Astrocyte of the spinal cord (primary cell): ENCODE results near the gene DENND2D.

ENCODE experiments used
- DNase-seq: peaks from one replicate; pipeline ENCODE4 v3.0.0; 2011; ENCODE audit warnings: low read depth, low spot score
- H3K4me3 ChIP-seq: 2 replicates; pipeline ENCODE4 v1.5.1; 2011; ENCODE audit warnings: low read depth, mild to moderate bottlenecking, low read length, moderate library complexity
- CTCF ChIP-seq: IDR thresholded peaks from 2 replicates; pipeline ENCODE4 v1.5.1; 2012; ENCODE audit warnings: low read depth, mild to moderate bottlenecking, low read length, inconsistent platforms
- in situ Hi-C: cut with HindIII; loops from 2 replicates; pipeline ENCODE4 v1.10.0; 2017; ENCODE audit warnings: low sequenced_read_pairs

Gene DENND2D

GRCh38 chr1:111202707-111203623 is 2.5 kb upstream of the DENND2D start:
- no peak overlapping the region for H3K4me3 ChIP-seq

GRCh38 chr1:111202366-111202706 is 1.9 kb upstream of the DENND2D start:
- no peak overlapping the region for H3K4me3 ChIP-seq
- DNase-seq = no peak
- in situ Hi-C loops = no loop called here
- no peak for TF ChIP-seq CTCF

More at GRCh38 chr1:111202707-111203623, 2.5 kb upstream of the DENND2D start:
- no peak for DNase-seq
- no peak for TF ChIP-seq CTCF
- in situ Hi-C loops = no loop called here

GRCh38 chr1:111201275-111202090 is 1.0 kb upstream of the DENND2D start:
- no peak for DNase-seq
- in situ Hi-C loops = no loop called here
- no peak overlapping the region for H3K4me3 ChIP-seq
- no peak for TF ChIP-seq CTCF

DNA sequence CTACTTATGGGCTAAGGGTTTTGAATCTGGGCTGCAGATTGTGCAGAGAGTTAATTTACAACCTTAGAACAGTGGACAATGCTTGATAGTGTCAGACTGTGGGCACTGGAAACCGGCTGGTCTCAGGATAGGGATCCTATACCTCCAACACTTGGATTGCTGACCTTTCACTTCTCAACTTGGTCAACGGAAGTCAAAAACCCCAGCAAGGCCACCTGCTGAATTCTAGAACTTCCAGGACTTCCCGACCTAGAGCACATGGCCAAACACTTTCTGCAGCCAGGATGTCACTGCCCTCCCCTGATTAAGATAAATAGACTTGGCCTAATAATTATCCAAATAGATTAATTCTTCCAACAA is 336 bp upstream of the DENND2D start:
- DNase-seq = no peak
- H3K4me3 ChIP-seq = no peak overlapping the region
- in situ Hi-C loops = no loop called here

GRCh38 chr1:111199329-111199728 is 1.1 kb downstream of the DENND2D start:
- in situ Hi-C loops = no loop called here
- no peak for DNase-seq
- no peak for TF ChIP-seq CTCF
- H3K4me3 ChIP-seq = no peak overlapping the region

More for the DNA sequence above, 336 bp upstream of the DENND2D start:
- TF ChIP-seq CTCF = no peak

DNA sequence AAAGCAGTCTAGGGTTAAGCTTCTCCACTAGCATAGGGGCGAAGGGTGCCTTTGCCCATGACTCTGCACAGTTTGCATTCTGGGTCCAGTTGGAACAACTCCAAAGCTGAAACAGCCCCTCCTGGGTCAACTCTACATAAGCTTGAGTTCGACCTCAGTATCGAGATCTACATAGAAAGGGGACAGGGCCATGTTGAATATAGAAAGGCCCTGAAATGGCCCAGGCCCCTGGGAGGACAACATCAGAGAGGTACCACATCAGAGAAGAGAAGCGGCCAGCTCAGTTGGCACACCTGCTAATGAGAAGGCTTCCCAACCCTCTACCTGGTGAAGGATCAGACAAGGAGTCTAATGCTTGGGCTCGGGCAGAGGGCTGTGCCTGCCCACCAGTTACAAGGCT is 1.6 kb downstream of the DENND2D start:
- H3K4me3 ChIP-seq = no peak overlapping the region
- no peak for DNase-seq
- in situ Hi-C loops = no loop called here
- TF ChIP-seq CTCF = no peak
